GM23338 (cell line): ENCODE data around the gene SLC20A1. TPM values are rescaled to one million over a fixed set of nuclear protein-coding genes. Genes with fewer than 3 reads are reported as not detected.

Source experiments
- ATAC-seq: fragments of 200-7000 bp; cut with Tn5 transposase; 3 replicates; pipeline ENCODE4 v1.9.1; 2020
- DNase-seq: peaks from one replicate; pipeline ENCODE4 v3.0.0-alpha.2; 2015; ENCODE audit warnings: low spot score
- H2AFZ ChIP-seq: fragments of 200-600 bp; sonication (generic); 2 replicates; pipeline ENCODE4 v1.8.0; 2016; ENCODE audit warnings: antibody characterized with exemption, mild to moderate bottlenecking, moderate library complexity
- H3F3A ChIP-seq: fragments of 200-600 bp; sonication (generic); replicated peaks from 2 replicates; pipeline ENCODE4 v1.8.0; 2017; ENCODE audit warnings: antibody characterized with exemption, mixed run types, low read depth
- H3K27ac ChIP-seq: fragments of 200-600 bp; sonication (generic); 2 replicates; pipeline ENCODE4 v1.6.1; 2016; ENCODE audit warnings: low read depth
- H3K27me3 ChIP-seq: fragments of 200-600 bp; sonication (generic); 2 replicates; pipeline ENCODE4 v1.8.0; 2016; ENCODE audit warnings: mild to moderate bottlenecking, mixed run types, moderate library complexity; ENCODE audit not compliant: insufficient read depth
- H3K36me3 ChIP-seq: fragments of 200-600 bp; sonication (generic); 2 replicates; pipeline ENCODE4 v1.8.0; 2016; ENCODE audit warnings: mild to moderate bottlenecking; ENCODE audit not compliant: insufficient read depth
- H3K4me1 ChIP-seq: fragments of 200-600 bp; sonication (generic); 2 replicates; pipeline ENCODE4 v1.8.0; 2016; ENCODE audit warnings: mild to moderate bottlenecking, moderate library complexity; ENCODE audit not compliant: insufficient read depth
- H3K4me2 ChIP-seq: fragments of 200-600 bp; sonication (generic); 2 replicates; pipeline ENCODE4 v1.7.1; 2017; ENCODE audit warnings: mixed run types
- H3K4me3 ChIP-seq: fragments of 200-600 bp; sonication (generic); 2 replicates; pipeline ENCODE4 v1.6.1; 2016; ENCODE audit warnings: mixed run types
- H3K79me2 ChIP-seq: fragments of 200-600 bp; sonication (generic); replicated peaks from 2 replicates; pipeline ENCODE4 v1.8.0; 2017; ENCODE audit warnings: mild to moderate bottlenecking; ENCODE audit not compliant: insufficient read depth
- H3K9me2 ChIP-seq: fragments of 200-600 bp; sonication (generic); 2 replicates; pipeline ENCODE4 v1.8.0; 2017; ENCODE audit not compliant: insufficient read depth
- H4K20me1 ChIP-seq: fragments of 200-600 bp; sonication (generic); replicated peaks from 2 replicates; pipeline ENCODE4 v1.8.0; 2017; ENCODE audit warnings: mild to moderate bottlenecking; ENCODE audit not compliant: insufficient read depth
- H3K27ac Mint-ChIP-seq: 2 replicates; pipeline ENCODE4 v1.8.0; 2020; ENCODE audit warnings: inconsistent platforms, mild to moderate bottlenecking, moderate library complexity, mixed read lengths
- H3K27me3 Mint-ChIP-seq: 3 replicates; pipeline ENCODE4 v1.8.0; 2022; ENCODE audit warnings: low read depth, mild to moderate bottlenecking, moderate library complexity, mixed read lengths, inconsistent platforms; ENCODE audit not compliant: insufficient read depth, poor library complexity
- H3K36me3 Mint-ChIP-seq: 3 replicates; pipeline ENCODE4 v1.8.0; 2021; ENCODE audit warnings: low read depth, mild to moderate bottlenecking, inconsistent platforms, moderate library complexity, mixed read lengths
- H3K4me1 Mint-ChIP-seq: 3 replicates; pipeline ENCODE4 v1.8.0; 2020; ENCODE audit warnings: mild to moderate bottlenecking, inconsistent platforms, mixed read lengths
- H3K4me3 Mint-ChIP-seq: 3 replicates; pipeline ENCODE4 v1.8.0; 2021; ENCODE audit warnings: moderate library complexity, mild to moderate bottlenecking, inconsistent platforms, mixed read lengths
- H3K9me3 Mint-ChIP-seq: 3 replicates; pipeline ENCODE4 v1.8.0; 2020; ENCODE audit warnings: moderate library complexity, mild to moderate bottlenecking, inconsistent platforms, mixed read lengths
- CTCF ChIP-seq, 2 experiments: fragments of 200-600 bp in 1 of 2; sonication (generic) in 1 of 2; conservative IDR thresholded peaks; 2 replicates each; pipeline versions ENCODE4 v1.5.1 to v1.6.1; 2016 to 2017; ENCODE audit warnings: antibody characterized with exemption in 2 of 2, low read depth in 2 of 2, mild to moderate bottlenecking in 2 of 2, moderate library complexity in 1 of 2
- EZH2 ChIP-seq: fragments of 200-600 bp; sonication (generic); IDR thresholded peaks from one replicate; pipeline ENCODE4 v1.8.0; 2017; ENCODE audit warnings: antibody characterized with exemption, mild to moderate bottlenecking, low read depth; ENCODE audit not compliant: unreplicated experiment
- EZH2phosphoT487 ChIP-seq: fragments of 200-600 bp; sonication (generic); IDR thresholded peaks from one replicate; pipeline ENCODE4 v1.8.1; 2018; ENCODE audit warnings: antibody characterized with exemption; ENCODE audit not compliant: unreplicated experiment
- POLR2AphosphoS5 ChIP-seq: IDR thresholded peaks from 2 replicates; pipeline ENCODE4 v1.6.1; 2016; ENCODE audit warnings: antibody characterized with exemption, low read depth
- REST ChIP-seq: IDR thresholded peaks from one replicate; pipeline ENCODE4 v1.6.1; 2018; ENCODE audit warnings: antibody characterized with exemption; ENCODE audit not compliant: unreplicated experiment
- STAT1 ChIP-seq: IDR thresholded peaks from one replicate; pipeline ENCODE4 v1.6.1; 2016; ENCODE audit warnings: antibody characterized with exemption; ENCODE audit not compliant: unreplicated experiment
- ZNF114 ChIP-seq: fragments of 250-450 bp; sonication (Bioruptor Pico); IDR thresholded peaks from 2 replicates; pipeline ENCODE4 v1.5.0; 2020; ENCODE audit warnings: mild to moderate bottlenecking, moderate library complexity
- polyA plus RNA-seq: library from polyadenylated mRNA; unstranded; fragments of >200 nt; fragmentation: Nextera tagmentation; extraction: Ambion mirVana; gene quantifications from 2 replicates; pipeline ENCODE4 v1.2.1, GENCODE V29; 2016
- total RNA-seq: library from RNA; depleted of rRNA; stranded (reverse); fragments of >200 nt; shearing (Covaris generic); gene quantifications from 2 replicates; pipeline ENCODE4 v1.2.3, GENCODE V29; 2014

SLC20A1 gene
- total and polyA plus RNA-seq, 2 experiments from 2014 or later, result 52.9 to 84.3 TPM

- Histone ChIP-seq H3K27me3 (no peaks in the 10 kb centered on the region), H4K20me1 (peaks cover 40% of the 10 kb centered on the region), H3K4me2 (no peak overlapping the region), H3K36me3 (peaks cover 81% of the 10 kb centered on the region), H3F3A (0 out of 2 replicates have a peak, but pooled peaks cover 4% of the 10 kb centered on the region), H3K27ac (no peak overlapping the region), H3K4me1 (no peaks in the 10 kb centered on the region), H3K4me3 (no peak overlapping the region), H3K79me2 (peaks cover 35% of the 10 kb centered on the region), H2AFZ (no peak overlapping the region), H3K9me2 (no peaks in the 10 kb centered on the region)
- no peak overlapping the region for H3K27ac Mint-ChIP-seq
- H3K27me3 Mint-ChIP-seq, result peaks cover 2% of the 10 kb centered on the region
- H3K9me3 Mint-ChIP-seq, result no peaks in the 10 kb centered on the region
- no peaks in the 10 kb centered on the region for H3K4me1 Mint-ChIP-seq
- no peak overlapping the region for H3K4me3 Mint-ChIP-seq
- TF ChIP-seq REST (no peak), STAT1 (no peak), CTCF (conservative IDR thresholded peaks at IDR 0.05; ENCODE audit: low read depth in 2 of 2) (no peak), POLR2AphosphoS5 (no peak), EZH2phosphoT487 (no peak), ZNF114 (CRISPR knock-in tag) (no peak)
- peaks cover 92% of the 10 kb centered on the region for H3K36me3 Mint-ChIP-seq
- DNase-seq (no peak), ATAC-seq (no peak)
These were observed 12.6 kb downstream of the SLC20A1 start for GRCh38 chr2:112658301-112658700.

GRCh38 chr2:112658839-112659667 lies 13.3 kb downstream of the SLC20A1 start:
- Histone ChIP-seq H3F3A (0 out of 2 replicates have a peak, but pooled peaks cover 3% of the 10 kb centered on the region), H3K79me2 (peaks cover 27% of the 10 kb centered on the region), H4K20me1 (peaks cover 40% of the 10 kb centered on the region), H2AFZ (no peak overlapping the region), H3K4me3 (no peak overlapping the region), H3K27ac (no peak overlapping the region), H3K4me2 (no peak overlapping the region), H3K27me3 (no peaks in the 10 kb centered on the region), H3K4me1 (no peaks in the 10 kb centered on the region), H3K9me2 (no peaks in the 10 kb centered on the region), H3K36me3 (peaks cover 77% of the 10 kb centered on the region)
- Mint-ChIP-seq H3K4me1 (no peaks in the 10 kb centered on the region), H3K27me3 (peaks cover 2% of the 10 kb centered on the region), H3K9me3 (no peaks in the 10 kb centered on the region), H3K4me3 (no peak overlapping the region), H3K27ac (no peak overlapping the region), H3K36me3 (peaks cover 93% of the 10 kb centered on the region)
- no peak for DNase-seq
- ATAC-seq, result no peak
- TF ChIP-seq CTCF (conservative IDR thresholded peaks at IDR 0.05; ENCODE audit: low read depth in 2 of 2) (no peak), EZH2 (no peak)
